ENCODE results near the gene CBX7.

DNA sequence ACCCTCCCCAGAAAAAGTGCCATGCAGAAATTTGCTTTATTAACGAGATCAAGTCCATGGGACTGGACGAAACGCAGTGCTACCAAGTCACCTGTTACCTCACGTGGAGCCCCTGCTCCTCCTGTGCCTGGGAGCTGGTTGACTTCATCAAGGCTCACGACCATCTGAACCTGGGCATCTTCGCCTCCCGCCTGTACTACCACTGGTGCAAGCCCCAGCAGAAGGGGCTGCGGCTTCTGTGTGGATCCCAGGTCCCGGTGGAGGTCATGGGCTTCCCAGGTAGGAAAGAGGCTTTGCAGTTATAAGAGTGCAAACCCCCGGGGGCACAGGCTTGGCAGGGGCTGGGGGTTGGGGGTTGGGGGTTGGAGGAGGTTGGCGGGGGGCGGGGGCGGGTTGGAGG, 51.3 kb downstream of the CBX7 start:
- TF ChIP-seq, protein P1, sequence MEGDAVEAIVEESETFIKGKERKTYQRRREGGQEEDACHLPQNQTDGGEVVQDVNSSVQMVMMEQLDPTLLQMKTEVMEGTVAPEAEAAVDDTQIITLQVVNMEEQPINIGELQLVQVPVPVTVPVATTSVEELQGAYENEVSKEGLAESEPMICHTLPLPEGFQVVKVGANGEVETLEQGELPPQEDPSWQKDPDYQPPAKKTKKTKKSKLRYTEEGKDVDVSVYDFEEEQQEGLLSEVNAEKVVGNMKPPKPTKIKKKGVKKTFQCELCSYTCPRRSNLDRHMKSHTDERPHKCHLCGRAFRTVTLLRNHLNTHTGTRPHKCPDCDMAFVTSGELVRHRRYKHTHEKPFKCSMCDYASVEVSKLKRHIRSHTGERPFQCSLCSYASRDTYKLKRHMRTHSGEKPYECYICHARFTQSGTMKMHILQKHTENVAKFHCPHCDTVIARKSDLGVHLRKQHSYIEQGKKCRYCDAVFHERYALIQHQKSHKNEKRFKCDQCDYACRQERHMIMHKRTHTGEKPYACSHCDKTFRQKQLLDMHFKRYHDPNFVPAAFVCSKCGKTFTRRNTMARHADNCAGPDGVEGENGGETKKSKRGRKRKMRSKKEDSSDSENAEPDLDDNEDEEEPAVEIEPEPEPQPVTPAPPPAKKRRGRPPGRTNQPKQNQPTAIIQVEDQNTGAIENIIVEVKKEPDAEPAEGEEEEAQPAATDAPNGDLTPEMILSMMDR (IDR thresholded peaks at IDR 0.05) = no peak
- no peak for TF ChIP-seq POLR2A (IDR thresholded peaks at IDR 0.05)
